T-helper 9 cell (primary cell): ENCODE measurements around the gene NEUROD1.
A peak's percentile ranks its signal among the peaks of the same experiment; 100 is the strongest.
"Not testable (repeated sequence)": the region's sequence is repeated elsewhere in the genome, so short reads cannot be mapped to it uniquely, and the experiment has no call there.

ENCODE experiments used
- DNase-seq: peaks from one replicate; pipeline ENCODE4 v3.0.0-alpha.2; 2020
- total RNA-seq, 2 donors: gene quantifications; one replicate each; lab custom pipeline; 2026; lab: John Stamatoyannopoulos, UW

Gene NEUROD1
- total RNA-seq = 0 to 0.07 reads per million in 2 donors

- DNase-seq = no peak
Measured at GRCh38 chr2:181680055-181680936, at the start of gene NEUROD1. TSS of gene NEUROD1 (minus strand) at chr2:181680517. CDS start at chr2:181678860, 1,657 bp downstream.

GRCh38 chr2:181725476-181725875 lies 45.2 kb upstream of the NEUROD1 start:
- no peak for DNase-seq

- no peak for DNase-seq
Measured at GRCh38 chr2:181724662-181725061, 44.3 kb upstream of the NEUROD1 start.

- DNase-seq = no peak
Measured at GRCh38 chr2:181723731-181724130, 43.4 kb upstream of the NEUROD1 start.

- DNase-seq = peak; percentile 62
Measured at GRCh38 chr2:181715033-181715630, 34.8 kb upstream of the NEUROD1 start.

- DNase-seq = not testable (repeated sequence)
Measured at GRCh38 chr2:181711051-181711450, 30.7 kb upstream of the NEUROD1 start.

- not testable (repeated sequence) for DNase-seq
Measured at GRCh38 chr2:181702519-181702918, 22.2 kb upstream of the NEUROD1 start.

GRCh38 chr2:181698223-181698622 lies 17.9 kb upstream of the NEUROD1 start:
- no peak for DNase-seq

GRCh38 chr2:181697571-181697970 lies 17.3 kb upstream of the NEUROD1 start:
- DNase-seq = no peak

- DNase-seq = no peak
Measured at GRCh38 chr2:181697126-181697525, 16.8 kb upstream of the NEUROD1 start.

- no peak for DNase-seq
Measured at GRCh38 chr2:181694271-181694670, 14.0 kb upstream of the NEUROD1 start.

GRCh38 chr2:181690860-181691259 lies 10.5 kb upstream of the NEUROD1 start:
- no peak for DNase-seq

- no peak for DNase-seq
Measured at GRCh38 chr2:181686576-181687185, 6.4 kb upstream of the NEUROD1 start.

GRCh38 chr2:181685150-181685688 lies 4.9 kb upstream of the NEUROD1 start:
- no peak for DNase-seq

GRCh38 chr2:181684454-181685149 lies 4.3 kb upstream of the NEUROD1 start:
- DNase-seq = no peak

GRCh38 chr2:181683518-181684453 lies 3.5 kb upstream of the NEUROD1 start:
- no peak for DNase-seq

- DNase-seq = no peak
Measured at GRCh38 chr2:181682795-181683517, 2.6 kb upstream of the NEUROD1 start.

- DNase-seq = no peak
Measured at GRCh38 chr2:181682026-181682789, 1.9 kb upstream of the NEUROD1 start.

- no peak for DNase-seq
Measured at GRCh38 chr2:181680937-181681811, 857 bp upstream of the NEUROD1 start.
